Stimulated activated CD8-positive, alpha-beta memory T cell treated with anti-CD3 and anti-CD28 coated beads, Interleukin-15, amount 100 ng/mL, for 4 hours (primary cell): ENCODE measurements around the gene UBE2QL1.

Source experiments
- DNase-seq, 2 donors: peaks; one replicate each; pipeline ENCODE4 v3.0.0-alpha.2; 2020; ENCODE audit warnings: low read depth in 2 of 2

The UBE2QL1 gene

DNA sequence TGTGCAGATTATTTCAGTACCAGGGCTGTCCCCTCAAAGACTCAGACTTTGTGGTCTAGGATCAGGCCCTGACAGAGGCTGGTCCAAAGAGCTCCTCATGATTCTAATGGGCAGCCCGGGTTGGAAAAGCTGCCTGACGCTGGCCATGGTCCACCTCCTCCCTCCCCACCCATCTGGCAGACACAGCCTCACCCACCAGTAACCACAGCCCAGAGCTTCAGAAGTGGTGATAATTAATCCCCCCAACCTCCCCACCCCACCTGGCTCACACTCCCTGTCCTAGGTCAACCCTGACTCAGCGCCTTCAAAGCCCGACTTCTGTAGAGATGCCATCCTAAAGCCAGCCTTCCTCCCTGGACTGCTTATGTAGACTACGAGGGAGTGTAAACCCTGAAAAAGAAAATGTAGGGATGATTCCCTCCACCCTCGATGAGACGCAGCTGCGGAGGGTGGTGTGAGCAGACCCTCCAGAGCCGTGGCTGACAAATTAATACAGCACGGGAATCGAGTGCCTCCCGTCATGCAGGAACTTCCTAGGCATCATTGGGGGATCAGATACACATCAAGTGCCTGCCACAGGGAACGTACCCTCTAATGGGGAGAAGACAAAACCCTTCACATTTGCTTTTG is 7.0 kb downstream of the UBE2QL1 start:
- no peak for DNase-seq

DNA sequence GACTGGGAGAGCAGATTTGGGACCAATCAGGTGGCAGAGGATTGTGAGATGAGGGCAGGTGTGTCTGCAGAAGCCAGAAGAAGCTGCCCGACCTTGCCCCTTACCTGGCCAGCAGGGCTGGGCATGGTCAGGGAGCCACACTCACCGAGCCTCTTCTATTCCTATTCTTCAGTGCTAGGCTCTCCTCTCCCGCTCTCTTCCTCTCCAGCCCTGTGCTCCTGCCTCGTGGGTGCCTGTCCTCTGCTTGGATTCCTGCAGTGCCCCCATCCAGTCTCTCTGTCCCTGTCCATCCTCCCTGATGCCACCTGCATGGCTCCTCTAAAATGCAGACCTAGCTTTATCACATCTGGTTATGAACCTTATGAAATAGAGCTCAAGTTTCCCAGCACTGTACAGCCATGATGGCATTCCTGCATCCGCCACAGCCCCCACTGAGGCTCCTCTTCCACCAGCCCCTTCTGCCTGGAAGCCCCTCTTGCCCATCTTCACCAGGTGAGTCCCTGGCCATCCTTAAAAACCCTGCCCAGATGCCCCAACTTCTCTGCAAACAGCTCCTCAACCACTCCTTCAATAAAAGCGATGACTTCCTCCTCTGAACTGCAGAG is 8.2 kb downstream of the UBE2QL1 start:
- DNase-seq = no peak

DNA sequence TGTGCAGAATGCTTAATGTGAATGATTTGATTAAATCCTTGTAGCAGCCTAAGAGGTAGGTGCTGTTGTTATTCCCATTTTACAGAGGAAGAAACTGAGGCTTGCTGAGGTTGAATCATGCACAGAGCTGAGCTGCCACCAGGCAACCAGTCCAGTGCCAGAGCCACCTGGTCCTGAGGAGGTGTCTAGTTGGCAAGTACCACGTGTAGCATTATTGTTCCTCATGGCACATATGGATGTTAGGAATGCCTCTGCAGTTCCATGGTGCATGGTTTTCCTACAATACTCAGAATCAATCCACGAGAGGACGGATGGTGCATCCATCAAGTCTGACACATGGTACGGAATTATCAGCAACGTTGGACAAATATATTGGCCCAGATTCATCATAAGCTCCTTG is 8.9 kb downstream of the UBE2QL1 start:
- no peak for DNase-seq

DNA sequence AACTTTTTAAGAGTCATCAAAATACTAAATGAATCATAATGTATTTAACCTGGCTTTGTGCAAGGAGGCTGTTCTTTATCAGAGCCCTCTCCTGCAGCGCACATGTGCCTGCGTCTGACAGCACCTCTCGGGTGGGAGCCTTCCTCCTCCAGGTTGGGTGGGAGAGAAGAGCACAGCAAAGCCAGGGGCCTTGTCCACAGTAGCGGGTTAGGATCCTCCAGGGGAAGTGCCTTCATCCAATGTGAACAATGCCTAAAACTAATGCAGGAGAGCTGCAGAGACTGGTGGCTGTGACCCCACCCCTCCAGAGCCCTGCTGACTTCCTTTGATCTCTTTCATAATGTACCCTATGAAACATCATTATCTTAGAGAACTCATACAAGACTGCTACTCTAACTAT is 10.2 kb downstream of the UBE2QL1 start:
- no peak for DNase-seq

DNA sequence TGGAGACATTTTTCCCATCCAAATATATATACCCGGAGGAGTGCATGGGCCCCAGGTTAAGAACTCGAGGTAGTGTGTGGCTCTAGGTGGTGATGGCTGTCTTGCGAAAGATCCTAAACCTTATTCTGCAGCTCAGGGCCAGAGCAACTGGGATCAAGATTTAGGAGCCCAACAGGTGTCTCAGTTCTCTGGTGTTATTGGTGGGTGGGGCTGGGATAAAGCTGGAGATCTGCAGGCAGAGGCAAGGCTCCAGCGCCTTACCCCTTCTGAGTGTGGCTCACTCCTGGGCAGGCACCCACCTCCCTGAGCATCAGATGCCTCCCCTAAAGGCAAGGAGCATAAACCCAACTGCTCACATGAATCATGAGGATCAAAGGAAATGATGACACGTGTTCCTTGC is 11.2 kb downstream of the UBE2QL1 start:
- DNase-seq = no peak

DNA sequence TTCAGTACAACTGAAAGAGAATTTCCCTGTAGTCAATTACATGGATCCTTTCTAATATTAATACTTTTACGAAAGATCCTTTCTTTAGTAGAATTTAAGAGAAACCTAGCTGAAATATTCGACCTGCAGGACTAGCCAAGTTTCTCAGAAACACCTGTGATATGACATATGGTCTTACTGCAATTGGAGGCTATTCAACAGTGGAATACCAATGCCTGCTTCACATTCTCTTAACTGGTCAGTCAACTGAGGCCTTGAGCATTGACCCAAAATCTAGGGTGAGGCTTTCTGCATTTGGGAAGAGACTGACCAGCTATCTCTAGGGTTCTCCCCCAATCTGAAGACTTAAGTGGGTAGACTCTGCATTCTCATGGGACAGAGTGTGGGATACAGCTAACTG is 12.3 kb downstream of the UBE2QL1 start:
- no peak for DNase-seq

DNA sequence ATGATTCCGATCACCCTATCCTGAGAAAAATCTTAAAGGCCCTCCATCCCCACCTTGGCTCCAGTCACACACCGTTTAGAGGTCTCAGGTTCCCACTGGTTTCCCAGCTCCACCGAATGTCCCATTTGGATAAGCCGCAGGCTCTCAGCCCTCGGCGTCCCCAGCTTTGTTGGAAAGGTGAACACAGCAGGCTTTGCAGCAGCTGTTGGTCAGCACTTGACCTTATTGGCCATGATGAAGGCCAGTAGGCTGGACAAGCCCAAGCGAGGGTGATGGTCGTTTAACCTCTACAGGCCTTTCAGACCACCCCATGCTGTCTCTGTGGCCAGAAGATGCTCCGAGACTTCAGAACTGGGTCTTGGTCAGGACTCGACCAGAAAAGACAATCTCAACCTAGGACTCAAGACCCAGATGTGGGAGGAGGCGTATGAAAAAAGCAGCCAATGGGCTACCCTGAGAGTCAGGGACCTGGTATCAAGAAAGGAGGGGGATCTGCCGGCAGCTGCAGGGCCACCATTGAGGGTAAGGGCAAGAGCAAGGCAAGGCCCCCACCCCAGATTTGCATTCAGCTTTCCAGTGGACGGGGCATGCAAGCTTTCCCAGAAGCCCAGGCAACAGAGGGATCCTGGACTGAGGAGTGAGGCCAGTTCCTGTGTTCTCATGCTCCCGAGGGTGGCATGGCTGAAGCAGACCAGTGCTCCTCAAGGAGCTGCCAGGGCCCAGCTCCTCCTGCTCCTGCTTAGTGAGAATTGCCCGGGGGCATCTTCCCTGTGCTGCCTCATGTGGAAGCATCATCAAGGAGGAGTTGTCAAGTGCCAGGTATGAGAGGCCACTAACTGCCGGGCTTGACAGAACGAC is 13.4 kb downstream of the UBE2QL1 start:
- no peak for DNase-seq

DNA sequence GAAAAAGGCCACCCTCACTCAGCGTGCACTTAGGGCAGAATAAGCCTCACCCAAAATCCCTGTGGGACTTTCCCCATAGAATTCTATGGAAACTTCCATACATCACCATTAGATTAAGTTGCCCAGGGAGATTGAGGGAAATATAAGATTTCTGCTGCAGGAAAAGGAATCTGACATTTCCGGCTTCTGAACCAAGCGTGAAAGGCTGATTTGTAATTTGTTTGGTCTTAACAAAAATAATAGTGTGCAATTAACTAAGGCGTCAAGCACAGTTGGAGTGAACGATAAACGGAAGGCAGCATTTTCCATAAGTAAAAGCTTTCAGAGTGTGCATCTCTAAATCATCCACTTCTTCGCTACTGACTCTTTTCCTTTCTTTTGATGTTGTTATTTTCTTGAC is 14.0 kb downstream of the UBE2QL1 start:
- no peak for DNase-seq

DNA sequence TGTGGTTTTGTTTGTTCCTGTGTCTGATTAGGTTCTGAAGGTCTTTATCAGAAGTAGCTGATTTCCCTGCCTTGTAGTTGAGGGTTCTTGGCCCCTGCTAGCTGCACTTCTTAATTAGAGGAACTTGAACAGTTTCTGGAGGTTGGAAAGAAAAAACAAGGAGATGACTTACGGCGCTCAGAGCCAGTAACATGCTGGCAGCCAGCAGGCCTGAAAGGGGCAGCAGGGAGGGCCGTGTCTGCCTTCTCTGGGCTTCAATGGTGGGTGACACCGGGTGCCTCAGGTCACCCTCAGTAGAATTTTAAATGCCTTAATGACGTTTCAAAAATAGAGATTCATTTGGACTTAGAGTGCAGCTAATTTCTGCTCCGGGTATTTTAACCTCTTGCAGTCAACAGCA is 15.8 kb downstream of the UBE2QL1 start:
- no peak for DNase-seq

DNA sequence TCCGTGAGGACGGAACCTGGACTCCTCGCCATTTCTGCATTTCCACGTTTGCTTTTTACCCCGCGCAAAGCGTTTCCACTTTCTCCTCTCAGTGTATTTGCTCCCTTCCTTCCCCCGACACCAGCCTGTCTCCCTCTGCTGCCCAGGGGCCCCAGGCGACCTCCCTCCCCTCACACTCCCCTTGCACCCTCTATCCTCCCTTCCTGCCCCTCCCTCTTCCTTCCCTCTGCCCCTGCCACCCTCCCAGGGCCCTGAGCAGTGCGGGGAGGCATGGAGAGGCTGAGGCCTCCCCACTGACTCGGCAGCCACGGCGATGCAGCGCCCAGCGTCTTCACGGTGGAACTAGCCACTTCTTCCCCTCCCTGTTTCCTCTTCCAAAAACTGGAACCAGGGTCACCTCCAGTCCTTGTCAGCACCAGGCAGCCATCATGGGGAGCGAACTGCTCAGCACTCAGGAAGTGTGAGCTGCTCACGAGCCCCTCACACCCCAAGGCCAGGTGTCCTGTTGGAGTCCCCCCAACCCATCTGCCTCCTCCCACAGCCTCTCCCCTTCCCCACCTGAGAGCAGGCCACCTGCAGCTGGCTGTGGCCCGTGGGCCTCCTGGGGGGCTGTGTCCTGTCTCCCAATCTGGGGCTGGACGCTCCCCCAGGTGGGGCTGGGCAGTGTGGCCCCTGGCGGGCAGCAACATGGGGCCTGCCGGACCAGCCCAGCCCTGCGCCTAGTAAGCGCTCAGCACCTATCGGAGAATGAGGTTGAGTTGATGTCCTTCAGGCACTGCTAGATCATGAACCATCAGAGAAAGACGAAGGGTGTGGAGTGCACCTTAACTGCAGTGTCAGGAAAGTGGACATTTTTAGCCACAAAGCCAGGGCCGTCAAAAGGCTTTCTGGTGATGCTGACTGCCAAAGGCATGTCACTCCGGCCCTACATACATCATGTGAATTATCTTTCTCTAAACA is 17.5 kb downstream of the UBE2QL1 start:
- DNase-seq = no peak

DNA sequence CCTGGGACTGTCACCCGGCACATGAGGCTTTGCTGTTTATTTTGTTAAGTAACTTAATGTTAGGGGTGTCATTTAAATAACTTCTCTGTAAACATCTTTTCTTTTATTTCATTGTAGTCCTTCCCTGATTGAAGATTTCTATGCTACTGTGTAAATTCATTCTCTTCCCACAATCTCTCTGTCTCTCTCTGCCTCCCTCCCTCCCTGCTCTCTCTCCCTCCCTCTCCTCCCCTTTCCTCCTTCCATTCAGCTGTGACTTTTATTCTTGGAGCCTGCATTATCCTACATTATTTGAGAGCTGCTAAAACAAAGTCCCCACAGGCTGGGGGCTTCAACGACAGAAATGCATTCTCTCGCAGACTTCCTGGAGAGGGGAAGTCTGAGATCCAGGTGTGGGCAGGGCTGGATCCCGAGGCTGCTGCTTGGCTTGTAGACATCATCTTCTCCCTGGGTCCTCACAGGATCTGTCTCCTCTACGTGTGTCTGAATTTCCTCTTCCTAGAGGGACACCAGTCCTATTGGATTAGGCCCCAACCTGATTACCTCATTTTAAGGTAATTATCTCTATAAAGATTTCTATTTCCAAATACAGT is 18.4 kb downstream of the UBE2QL1 start:
- no peak for DNase-seq

DNA sequence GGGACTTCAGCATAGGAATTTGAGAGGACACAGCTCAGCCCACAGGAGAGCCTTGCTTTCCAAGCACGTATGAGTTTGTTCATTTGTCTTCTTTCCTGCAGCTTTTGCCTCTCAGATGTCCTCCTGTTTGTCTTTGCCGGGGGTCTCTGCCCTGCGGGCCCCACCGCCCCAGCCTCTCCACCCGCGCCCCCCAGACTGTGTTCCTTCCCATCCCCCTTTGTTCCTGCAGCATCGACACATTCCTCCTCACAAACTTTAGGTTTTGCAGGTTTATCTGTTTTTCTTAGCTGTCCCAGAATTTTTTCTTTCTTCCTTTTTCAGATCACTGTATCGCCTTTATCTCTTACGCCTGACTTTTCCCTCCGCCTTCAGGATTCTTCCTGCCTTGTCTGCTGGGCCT is 18.9 kb downstream of the UBE2QL1 start:
- no peak for DNase-seq

DNA sequence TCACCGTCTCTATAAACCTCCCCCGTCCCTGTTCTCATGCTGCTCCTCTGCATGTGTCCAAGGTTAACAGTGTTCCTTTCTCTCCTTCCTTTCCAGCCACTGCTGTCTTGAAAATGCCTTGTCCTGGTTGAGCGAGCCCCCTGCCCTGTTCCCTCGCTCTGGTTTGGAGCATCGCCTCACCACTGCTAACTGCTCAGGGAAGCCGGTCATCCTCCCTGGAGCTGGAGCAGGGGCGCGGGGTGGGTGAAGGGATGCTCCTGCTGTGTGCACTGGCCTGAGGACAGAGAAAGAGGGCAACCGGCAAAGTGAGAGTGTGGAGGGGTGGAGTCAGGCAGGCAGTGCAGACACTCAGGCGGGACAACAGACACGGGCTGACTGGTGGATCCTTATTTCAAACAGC is 19.4 kb downstream of the UBE2QL1 start:
- DNase-seq = no peak

DNA sequence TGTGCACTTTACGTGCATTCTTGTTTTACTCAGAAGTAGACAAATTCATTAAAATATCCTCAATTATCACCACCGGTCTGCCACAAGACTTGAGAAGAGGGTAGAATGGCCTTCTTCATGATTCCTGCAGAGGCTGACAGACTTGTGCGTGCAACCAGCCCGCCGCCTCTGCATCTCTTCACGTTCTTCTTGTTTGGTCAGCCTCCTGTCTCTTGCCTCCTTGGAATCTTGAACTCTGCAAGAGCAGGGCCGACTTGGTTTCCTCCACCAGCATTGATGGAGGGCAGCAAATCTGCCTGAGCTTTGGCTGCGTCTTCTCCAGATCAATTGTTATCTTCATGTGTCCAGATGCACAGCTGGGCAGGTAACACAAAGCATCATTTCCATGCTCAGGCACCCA is 20.2 kb downstream of the UBE2QL1 start:
- no peak for DNase-seq

DNA sequence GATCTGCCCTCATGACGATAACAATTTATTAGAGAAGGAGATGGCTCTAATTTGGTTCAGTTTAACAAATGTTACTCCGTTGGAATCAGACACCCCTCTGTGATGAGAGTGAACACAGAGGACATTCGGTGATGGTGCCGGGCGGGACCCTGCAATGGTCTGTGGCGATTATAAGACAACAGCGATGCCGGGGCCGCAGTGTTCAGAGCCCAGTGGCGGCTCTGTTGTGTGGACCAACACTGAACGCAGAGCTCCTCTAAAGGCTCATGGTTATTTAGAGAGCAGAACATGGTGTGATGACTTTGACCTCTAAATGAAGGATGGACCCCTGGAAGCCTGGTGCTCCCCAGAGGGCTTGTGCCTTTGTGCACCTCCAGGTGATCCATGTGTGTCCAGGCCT is 21.2 kb downstream of the UBE2QL1 start:
- DNase-seq = no peak

DNA sequence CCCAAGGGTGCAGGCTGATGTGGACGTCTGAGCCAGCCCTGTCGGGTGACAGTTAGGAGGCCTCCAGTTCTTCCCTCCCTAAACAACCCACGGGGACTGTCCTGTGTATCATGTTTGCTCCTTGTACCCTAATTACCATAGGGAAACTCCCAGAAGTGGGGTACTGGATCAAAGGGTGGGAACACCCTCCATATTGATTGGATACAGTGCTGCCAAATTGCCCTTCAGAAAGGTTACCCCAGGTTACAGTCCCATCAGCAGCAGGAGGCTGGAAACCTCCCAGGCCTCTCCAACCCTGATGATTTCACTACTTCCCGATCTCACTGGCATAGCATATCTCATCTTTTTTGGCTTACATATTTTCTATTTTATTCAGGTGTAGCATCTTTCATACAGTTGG is 22.0 kb downstream of the UBE2QL1 start:
- no peak for DNase-seq

DNA sequence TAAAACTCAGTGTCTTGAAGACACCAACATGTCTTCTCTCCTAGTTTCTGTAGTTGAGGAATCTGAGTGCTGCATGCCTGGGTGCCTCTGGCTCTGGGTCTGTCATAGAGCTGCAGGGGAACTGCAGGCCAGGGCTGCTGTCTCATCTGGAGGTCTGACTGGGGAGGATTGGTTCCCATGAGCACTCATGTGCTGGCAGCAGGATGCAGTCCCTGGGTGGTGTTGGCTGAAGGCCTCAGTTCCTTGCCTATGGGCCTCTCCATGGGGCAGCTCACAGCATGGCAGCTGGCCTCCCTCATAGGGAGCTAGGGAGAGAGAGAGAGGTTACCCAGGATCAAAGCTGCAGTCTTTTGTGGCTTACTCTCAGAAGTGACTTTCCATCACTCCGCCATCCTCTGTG is 22.6 kb downstream of the UBE2QL1 start:
- DNase-seq = no peak

DNA sequence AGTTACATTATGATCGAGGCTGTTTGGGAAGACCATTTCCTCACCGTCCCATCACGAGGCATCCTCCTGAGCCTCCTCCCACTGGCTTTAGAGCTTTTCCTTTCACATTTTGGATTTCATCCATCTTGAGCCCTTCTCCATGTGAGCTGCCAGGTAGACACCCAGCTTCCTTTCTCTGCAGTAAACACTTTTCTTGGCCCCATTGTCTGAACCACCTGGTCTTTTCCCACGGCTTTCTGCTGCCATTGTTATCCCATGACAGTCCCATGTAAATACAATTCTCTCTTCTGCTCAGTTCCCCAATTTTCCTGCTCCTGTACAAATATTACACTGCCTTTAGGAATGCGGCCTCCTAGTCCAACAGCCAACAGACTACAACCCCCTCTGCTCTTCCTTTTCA is 24.1 kb downstream of the UBE2QL1 start:
- no peak for DNase-seq

DNA sequence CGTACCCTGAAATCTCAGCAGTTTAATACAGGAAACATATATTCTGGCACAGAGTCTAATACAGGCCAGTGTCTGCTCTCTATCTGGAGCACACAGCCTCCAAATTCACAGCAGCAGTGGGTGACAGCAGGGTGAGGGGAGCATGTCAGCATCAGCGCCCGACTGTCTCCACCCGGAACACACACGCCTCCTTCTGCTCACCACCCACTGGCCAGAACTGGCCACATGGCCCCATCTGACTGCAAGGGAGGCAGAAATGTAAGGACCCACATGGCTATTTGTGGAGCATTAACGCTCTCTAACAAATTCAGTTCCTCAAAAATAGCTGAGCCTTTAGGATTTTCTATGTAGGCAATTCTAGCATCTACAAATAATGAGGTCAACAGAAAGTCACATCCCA is 24.6 kb downstream of the UBE2QL1 start:
- no peak for DNase-seq

DNA sequence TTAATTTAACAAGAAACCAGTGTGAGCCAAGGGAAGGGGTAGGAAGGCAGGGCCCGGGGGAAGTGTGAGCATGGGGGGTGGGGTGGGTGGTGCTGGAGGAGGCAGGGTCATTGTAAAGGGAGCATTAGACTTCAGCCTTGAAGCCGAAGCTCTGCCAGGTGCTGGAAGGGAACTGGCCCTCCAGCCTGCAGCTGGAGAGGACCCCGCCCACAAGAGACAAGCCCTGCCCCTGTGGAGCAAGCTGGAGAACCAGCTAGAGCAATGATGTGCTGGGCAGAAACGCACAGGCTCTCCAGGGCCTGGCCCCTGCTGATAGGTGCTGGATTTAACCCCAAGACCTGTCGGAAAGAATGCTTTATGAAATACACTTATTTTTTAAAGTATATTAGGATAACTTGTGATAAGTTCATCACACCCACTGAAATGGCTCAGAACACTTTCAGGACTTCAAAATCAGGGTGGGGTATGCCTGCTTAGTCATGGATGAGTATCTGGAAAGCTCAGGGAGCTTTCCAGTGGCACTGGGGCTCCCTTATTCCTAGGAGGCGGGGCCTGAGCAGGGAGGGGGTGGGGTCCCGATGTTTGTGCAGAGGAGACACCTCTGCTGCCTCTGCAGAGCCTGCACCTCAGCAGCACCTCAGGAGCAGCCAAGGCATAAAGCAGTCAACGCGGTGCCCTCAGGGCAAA is 27.1 kb downstream of the UBE2QL1 start:
- no peak for DNase-seq

DNA sequence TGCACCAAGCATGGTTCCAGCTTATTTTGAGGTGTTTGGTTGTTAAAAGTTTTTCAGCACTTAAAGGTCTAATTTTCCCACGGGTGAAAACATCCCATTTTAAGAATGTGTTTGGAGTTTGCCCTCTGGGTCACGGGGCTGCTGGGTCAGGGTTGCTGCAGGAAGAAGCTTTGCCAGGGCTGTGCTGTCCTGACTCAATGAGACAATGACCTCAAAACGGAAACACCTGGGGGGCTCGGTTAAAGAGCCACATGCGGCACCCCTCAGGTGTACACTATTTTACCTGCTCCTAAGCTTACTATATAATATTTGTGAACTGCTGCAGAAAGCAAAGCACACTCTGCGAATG is 27.6 kb downstream of the UBE2QL1 start:
- DNase-seq = no peak
